ENCODE results near the gene PRR20B.
"Not testable (repeated sequence)": the region's sequence is repeated elsewhere in the genome, so short reads cannot be mapped to it uniquely, and the experiment has no call there.

PRR20B gene

DNA sequence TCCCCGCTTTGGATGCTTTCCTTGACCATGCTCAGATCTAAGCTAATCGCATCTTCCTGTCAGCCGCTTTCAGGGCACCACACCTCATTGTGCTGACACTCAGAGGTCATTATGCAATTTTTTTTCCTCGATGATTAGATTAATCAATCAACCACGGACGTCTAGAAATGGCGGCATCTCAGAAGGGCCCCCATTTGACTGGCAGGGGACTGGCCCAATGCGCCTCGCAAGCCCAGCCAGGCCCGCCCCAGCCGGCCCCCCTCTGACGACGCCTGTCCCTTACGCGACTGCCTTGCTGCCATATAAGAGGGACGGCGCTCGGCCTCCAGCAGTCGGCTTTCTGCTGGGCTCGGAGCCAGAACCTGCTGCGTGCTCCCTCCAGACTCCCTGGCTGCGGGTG is at the start of gene PRR20B:
PRR20B (plus strand) TSS at position 301 of the 400 bp plus-strand sequence. CDS start 387 bp downstream, outside the sequence.
- not testable (repeated sequence) for FAIRE-seq

DNA sequence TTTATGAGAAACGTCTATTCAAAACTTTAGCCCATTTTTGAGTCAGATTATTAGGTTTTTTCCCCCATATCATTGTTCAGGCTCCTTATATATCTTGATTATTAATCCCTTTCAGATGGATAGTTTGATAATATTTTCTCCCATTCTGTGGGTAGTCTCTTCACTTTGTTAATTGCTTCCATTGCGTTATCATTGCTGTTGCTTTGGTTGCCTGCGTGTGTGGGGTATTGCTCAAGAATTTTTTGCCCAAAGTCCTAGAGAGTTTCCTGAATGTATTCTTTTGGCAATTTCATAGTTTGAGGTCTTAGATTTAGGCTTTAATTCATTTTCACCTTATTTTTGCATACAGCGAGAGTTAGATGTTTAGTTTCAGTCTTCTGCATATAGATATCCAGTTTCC is 32.3 kb upstream of the PRR20B start:
- FAIRE-seq: no peak

DNA sequence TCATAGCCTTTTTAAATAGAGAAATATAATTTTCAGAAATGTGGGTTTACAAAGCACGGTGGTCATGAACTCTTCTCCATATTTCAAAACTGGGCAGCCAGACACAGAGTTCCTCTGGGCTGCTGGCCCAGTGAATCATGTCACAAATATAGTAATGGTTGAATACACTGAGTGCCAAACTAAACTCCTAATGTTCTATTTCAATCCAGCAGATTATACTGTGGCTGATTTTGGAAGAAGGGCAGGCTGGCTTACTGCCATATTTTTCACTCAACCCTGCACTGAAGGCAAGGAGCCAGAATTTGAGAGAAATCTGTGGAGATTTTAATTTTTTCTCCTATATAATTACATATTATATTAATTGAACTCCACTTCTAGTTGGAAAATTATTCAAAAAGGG is 23.6 kb upstream of the PRR20B start:
- FAIRE-seq: no peak

DNA sequence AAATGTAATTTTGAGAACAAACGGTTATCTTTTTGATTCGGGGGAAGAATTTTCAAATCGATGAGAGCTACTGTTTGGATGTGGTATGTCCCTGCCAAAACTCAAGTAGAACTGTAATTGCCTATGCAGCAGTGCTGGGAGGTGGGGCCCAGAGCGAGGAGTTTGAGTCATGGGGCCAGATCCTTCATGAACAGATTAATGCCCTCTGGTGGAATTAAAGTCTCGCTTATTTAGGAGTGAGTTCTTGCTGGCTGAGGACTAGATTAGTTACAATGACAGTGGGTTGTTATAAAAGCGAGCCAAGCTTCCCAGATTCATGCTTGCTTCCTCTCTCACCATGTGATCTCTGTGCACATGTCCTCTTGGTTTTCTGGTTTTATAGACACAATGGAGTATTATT is 18.4 kb upstream of the PRR20B start:
- FAIRE-seq: no peak

DNA sequence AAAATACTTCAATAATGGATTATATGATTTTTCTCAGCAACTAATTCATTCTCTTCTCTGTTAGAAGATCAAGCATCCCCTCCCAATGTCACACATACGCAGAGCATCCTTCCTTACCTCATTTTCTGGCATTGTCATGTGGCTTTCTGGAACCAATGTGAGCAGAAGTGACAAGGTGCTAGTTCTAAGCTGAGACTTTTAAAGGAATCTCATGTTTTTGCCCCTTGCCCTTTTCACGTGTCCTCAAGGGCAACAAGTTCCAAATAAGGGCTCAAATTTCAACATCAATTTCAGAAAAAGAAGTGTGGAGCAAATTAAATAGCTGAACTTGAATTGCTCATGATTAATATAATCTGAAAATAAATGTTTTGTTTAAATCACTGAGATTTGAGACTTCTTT is 11.2 kb upstream of the PRR20B start:
- FAIRE-seq: no peak

DNA sequence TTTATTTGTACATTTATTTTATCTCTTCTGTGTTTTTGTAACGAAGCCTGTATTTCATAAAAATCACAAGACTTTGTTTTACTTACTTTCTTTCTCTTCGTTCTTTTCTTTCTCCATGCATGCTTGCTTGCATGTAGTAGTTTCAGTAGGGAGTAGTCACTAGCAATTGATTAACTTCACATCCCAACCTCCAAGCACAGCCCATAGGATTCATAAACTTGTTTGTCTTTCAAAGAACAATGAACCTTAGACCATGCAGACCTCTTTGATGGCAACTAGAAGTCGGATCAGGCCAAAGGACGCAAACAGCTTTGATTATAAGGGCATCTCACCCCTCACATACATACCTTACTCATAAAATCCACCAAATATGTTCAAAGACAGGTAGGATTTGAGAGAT is 9.7 kb upstream of the PRR20B start:
- FAIRE-seq: no peak

DNA sequence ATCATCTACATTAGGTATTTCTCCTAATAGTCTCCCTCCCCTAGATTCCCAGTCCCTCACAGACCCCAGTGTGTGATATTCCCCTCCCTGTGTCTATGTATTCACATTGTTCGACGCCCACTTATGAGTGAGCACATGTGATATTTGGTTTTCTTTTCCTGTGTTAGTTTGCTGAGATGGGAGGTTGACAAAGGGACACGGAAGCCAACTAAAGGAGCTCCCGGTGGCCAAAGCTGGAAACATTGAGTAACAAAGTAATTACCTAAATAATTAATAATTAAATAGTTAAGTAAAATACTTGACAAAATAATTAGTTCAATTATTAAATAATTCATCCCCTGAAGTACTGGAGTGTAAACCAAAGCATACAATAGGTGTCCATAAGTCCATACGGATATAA is 8.3 kb upstream of the PRR20B start:
- FAIRE-seq: no peak

DNA sequence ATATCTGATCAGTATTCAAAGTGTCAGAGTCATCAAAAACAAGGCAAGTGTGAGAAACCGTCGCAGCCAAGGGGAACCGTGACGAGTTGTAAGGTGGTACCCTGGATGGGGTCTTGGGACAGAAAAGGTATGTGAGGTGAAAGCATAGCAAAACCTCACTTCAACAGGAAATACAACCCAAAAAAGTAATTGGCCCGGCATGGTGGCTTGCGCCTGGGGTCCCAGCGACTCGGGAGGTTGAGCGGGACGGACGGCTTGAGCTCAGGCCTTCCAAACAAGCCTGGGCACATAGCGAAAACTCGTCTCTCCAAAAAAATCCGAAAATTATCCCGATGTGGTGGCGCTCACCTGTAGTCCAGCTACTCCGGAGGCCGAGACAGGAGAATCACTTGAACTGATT is 7.5 kb upstream of the PRR20B start:
- FAIRE-seq: not testable (repeated sequence)

DNA sequence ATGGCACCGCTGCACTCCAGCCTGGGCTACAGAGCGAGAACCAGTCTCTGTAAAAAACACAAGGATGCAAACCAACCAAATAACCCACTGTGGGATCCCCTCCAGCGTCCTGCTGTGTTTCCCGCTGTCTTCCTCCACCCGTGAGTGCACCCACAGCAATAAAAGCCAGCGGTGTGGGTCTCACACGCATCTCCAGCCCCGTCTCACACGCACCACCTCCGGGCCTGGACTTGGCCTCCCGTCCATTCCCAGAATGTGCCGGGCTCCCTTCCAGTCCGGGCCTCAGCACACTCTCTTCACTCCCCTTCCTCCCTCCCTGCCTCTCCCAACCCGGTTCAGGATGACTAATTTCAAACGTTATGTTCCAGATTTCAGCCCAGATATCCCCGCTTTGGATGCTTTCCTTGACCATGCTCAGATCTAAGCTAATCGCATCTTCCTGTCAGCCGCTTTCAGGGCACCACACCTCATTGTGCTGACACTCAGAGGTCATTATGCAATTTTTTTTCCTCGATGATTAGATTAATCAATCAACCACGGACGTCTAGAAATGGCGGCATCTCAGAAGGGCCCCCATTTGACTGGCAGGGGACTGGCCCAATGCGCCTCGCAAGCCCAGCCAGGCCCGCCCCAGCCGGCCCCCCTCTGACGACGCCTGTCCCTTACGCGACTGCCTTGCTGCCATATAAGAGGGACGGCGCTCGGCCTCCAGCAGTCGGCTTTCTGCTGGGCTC is 6.9 kb upstream of the PRR20B start, which contains the start of gene PRR20A:
PRR20A (plus strand) TSS at position 684 of the 734 bp plus-strand sequence. CDS start 387 bp downstream, outside the sequence.
- not testable (repeated sequence) for FAIRE-seq

DNA sequence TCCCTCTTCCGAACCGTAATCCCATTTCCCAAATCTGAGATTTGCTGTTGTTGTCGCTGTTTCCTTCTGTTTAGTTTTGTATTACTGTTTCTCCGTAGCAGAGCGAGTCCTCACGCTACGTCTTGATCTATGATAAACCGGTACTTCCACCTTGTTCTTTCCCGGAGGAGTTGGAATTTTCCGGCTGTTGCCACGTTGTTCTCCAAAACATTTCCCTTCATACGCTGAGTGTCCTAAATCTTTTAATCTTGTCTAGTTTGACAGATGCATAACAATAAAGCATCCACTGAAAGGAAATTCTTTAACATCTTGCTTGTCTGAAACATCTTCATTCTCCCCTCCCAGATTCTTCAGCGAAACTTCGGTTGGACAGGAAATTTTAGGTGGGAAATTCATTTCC is 818 bp downstream of the PRR20B start:
- FAIRE-seq: not testable (repeated sequence)

DNA sequence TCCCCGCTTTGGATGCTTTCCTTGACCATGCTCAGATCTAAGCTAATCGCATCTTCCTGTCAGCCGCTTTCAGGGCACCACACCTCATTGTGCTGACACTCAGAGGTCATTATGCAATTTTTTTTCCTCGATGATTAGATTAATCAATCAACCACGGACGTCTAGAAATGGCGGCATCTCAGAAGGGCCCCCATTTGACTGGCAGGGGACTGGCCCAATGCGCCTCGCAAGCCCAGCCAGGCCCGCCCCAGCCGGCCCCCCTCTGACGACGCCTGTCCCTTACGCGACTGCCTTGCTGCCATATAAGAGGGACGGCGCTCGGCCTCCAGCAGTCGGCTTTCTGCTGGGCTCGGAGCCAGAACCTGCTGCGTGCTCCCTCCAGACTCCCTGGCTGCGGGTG is 6.5 kb downstream of the PRR20B start, which contains the start of gene PRR20C:
PRR20C (plus strand) TSS at position 301 of the 400 bp plus-strand sequence. CDS start 387 bp downstream, outside the sequence.
- not testable (repeated sequence) for FAIRE-seq

DNA sequence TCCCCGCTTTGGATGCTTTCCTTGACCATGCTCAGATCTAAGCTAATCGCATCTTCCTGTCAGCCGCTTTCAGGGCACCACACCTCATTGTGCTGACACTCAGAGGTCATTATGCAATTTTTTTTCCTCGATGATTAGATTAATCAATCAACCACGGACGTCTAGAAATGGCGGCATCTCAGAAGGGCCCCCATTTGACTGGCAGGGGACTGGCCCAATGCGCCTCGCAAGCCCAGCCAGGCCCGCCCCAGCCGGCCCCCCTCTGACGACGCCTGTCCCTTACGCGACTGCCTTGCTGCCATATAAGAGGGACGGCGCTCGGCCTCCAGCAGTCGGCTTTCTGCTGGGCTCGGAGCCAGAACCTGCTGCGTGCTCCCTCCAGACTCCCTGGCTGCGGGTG is 13.0 kb downstream of the PRR20B start, which contains the start of gene PRR20D:
PRR20D (plus strand) TSS at position 301 of the 400 bp plus-strand sequence. CDS start 387 bp downstream, outside the sequence.
- not testable (repeated sequence) for FAIRE-seq

DNA sequence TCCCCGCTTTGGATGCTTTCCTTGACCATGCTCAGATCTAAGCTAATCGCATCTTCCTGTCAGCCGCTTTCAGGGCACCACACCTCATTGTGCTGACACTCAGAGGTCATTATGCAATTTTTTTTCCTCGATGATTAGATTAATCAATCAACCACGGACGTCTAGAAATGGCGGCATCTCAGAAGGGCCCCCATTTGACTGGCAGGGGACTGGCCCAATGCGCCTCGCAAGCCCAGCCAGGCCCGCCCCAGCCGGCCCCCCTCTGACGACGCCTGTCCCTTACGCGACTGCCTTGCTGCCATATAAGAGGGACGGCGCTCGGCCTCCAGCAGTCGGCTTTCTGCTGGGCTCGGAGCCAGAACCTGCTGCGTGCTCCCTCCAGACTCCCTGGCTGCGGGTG is 19.6 kb downstream of the PRR20B start, which contains the start of gene PRR20E:
PRR20E (plus strand) TSS at position 301 of the 400 bp plus-strand sequence. CDS start 387 bp downstream, outside the sequence.
- FAIRE-seq: not testable (repeated sequence)

DNA sequence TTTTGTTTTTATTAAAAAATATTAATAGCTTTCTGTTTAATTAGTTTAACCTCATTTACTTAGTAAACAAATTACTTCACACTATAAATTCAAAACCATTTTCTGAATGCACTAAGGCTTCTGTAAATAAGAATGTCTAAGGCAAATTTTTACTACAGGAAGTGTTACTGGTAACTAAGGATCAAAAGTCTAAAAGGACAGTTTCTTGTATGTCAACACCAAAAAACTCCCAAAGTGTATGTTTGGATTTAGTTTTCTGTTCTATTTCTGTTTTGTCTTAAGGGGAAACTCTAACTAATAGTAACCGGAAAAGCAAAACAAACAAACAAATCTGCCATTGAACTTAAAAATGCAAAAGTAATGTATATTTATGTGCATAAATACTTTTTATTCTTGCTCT is 44.4 kb downstream of the PRR20B start:
- no peak for FAIRE-seq

All from A204.1 (cell line).